GM12878 (cell line): ENCODE results near the gene OR10H1. TPM values are rescaled to one million over a fixed set of nuclear protein-coding genes. Genes with fewer than 3 reads are reported as not detected.

Experiments
- ATAC-seq: fragments of 200-7000 bp; cut with Tn5 transposase; 3 replicates; pipeline ENCODE4 v1.9.1; 2020; ENCODE audit warnings: mild to moderate bottlenecking, moderate library complexity
- BruUV-seq: library from RNA; stranded (reverse); fragments of 400-500 nt; replicated peaks from 2 replicates; lab custom pipeline; 2021; lab: Mats Ljungman, UMichigan
- CTCF ChIA-PET: fragments of 300-600 bp; sonication (Branson Sonifier 250); formaldehyde crosslinking; extraction: SDS; loops from one replicate; lab custom pipeline; 2021; ENCODE audit warnings: inconsistent platforms; lab: Yijun Ruan, JAX
- POLR2A ChIA-PET: fragments of 350-600 bp; formaldehyde crosslinking; extraction: SDS; loops from one replicate; lab custom pipeline; 2021; ENCODE audit warnings: inconsistent platforms; lab: Charles Lee
- RAD21 ChIA-PET: fragments of 300-600 bp; sonication (Branson Sonifier 250); formaldehyde crosslinking; loops from one replicate; lab custom pipeline; 2023; ENCODE audit warnings: antibody characterized with exemption; ENCODE audit not compliant: unreplicated experiment; lab: Charles Lee
- SMC1A ChIA-PET: fragments of 300-600 bp; sonication (Branson Sonifier 250); formaldehyde crosslinking; loops from one replicate; lab custom pipeline; 2023; ENCODE audit not compliant: unreplicated experiment, uncharacterized antibody; lab: Charles Lee
- DNase-seq: peaks from one replicate; pipeline ENCODE4 v3.0.0-alpha.2; 2011; ENCODE audit warnings: low read depth, low spot score
- FAIRE-seq: peaks from 3 replicates; lab custom pipeline; 2011; peaks lifted over from hg19 to GRCh38; lab: Jason Lieb, UNC
- H2AFZ ChIP-seq: 2 replicates; pipeline ENCODE4 v1.6.0; 2011; ENCODE audit warnings: low read depth, low read length, control low read depth; ENCODE audit not compliant: control insufficient read depth
- H3K27ac ChIP-seq: 2 replicates; pipeline ENCODE4 v1.5.1; 2011; ENCODE audit warnings: control low read depth; ENCODE audit not compliant: control insufficient read depth, insufficient read depth
- H3K27me3 ChIP-seq, 2 experiments: replicated peaks in 1 of 2; 2 replicates each; pipeline versions ENCODE4 v1.6.0 to v1.6.1; 2011; ENCODE audit warnings: low read length in 1 of 2; ENCODE audit not compliant: control insufficient read depth in 2 of 2, insufficient read depth in 2 of 2
- H3K36me3 ChIP-seq, 2 experiments: 2 replicates each; pipeline ENCODE4 v1.5.1; 2011; ENCODE audit warnings: low read length in 1 of 2; ENCODE audit not compliant: control insufficient read depth in 2 of 2, insufficient read depth in 2 of 2
- H3K4me1 ChIP-seq: 2 replicates; pipeline ENCODE4 v1.6.1; 2011; ENCODE audit warnings: mild to moderate bottlenecking, low read length, moderate library complexity, mixed read lengths; ENCODE audit not compliant: control insufficient read depth, insufficient read depth
- H3K4me2 ChIP-seq: 2 replicates; pipeline ENCODE4 v1.6.0; 2011; ENCODE audit warnings: control low read depth; ENCODE audit not compliant: control insufficient read depth, insufficient read depth
- H3K4me3 ChIP-seq: fragments of 200-600 bp; sonication (generic); 2 replicates; pipeline ENCODE4 v1.5.1; 2016
- H3K79me2 ChIP-seq: 2 replicates; pipeline ENCODE4 v1.6.0; 2011; ENCODE audit warnings: low read length; ENCODE audit not compliant: control insufficient read depth, insufficient read depth
- H3K9ac ChIP-seq: 2 replicates; pipeline ENCODE4 v1.8.0; 2011; ENCODE audit warnings: low read length, control low read depth, mixed read lengths; ENCODE audit not compliant: control insufficient read depth, insufficient read depth
- H3K9me3 ChIP-seq: replicated peaks from 3 replicates; pipeline ENCODE4 v1.5.1; 2011; ENCODE audit warnings: mild to moderate bottlenecking, low read length; ENCODE audit not compliant: control insufficient read depth, insufficient read depth
- H4K20me1 ChIP-seq: 2 replicates; pipeline ENCODE4 v1.6.0; 2011; ENCODE audit not compliant: control insufficient read depth, insufficient read depth
- DPF2 ChIP-seq: fragments of 450-650 bp; IDR thresholded peaks from 2 replicates; pipeline ENCODE4 v1.6.1; 2017; ENCODE audit warnings: mild to moderate bottlenecking
- JUNB ChIP-seq: IDR thresholded peaks from 2 replicates; pipeline ENCODE4 v1.6.1; 2016; ENCODE audit warnings: antibody characterized with exemption, mild to moderate bottlenecking
- TARDBP ChIP-seq: IDR thresholded peaks from 2 replicates; pipeline ENCODE4 v1.6.1; 2016; ENCODE audit warnings: borderline replicate concordance
- WGBS: methylation state at CpG from one replicate; pipeline ENCODE4 v1.1.6; 2016; ENCODE audit warnings: low lambda C conversion rate; ENCODE audit not compliant: insufficient replicate concordance, insufficient coverage; ENCODE audit errors: missing lambda C conversion rate; 5-methylcytosine and 5-hydroxymethylcytosine counted together
- in situ Hi-C: fragments of 300-500 bp; cut with MboI; formaldehyde crosslinking; loops from 9 replicates; pipeline ENCODE4 v1.14.3; 2018; ENCODE audit warnings: mixed read lengths
- intact Hi-C: fragments of 100-400 bp; cut with micrococcal nuclease; formaldehyde crosslinking; loops from one replicate; pipeline ENCODE4 v1.14.2; 2022; ENCODE audit not compliant: unreplicated experiment
- polyA plus RNA-seq, 11 experiments: library from polyadenylated mRNA; depleted of rRNA in 4 of 11; unstranded in 6 of 11; stranded (reverse) in 5 of 11; fragments of >200 nt; fragmentation: Nextera tagmentation in 4 of 11; fragmentation: Illumina TruSeq in 1 of 11; extraction: Ambion mirVana in 4 of 11; extraction: Trizol in 1 of 11; gene quantifications; 1 replicate in 1 of 11; 2 replicates in 10 of 11; pipeline versions ENCODE4 v1.2.1 to v1.2.3, GENCODE V29; 2011 to 2016; ENCODE audit warnings: inconsistent platforms in 2 of 11, missing spikeins in 2 of 11, low read depth in 1 of 11
- total RNA-seq, 4 experiments: library from RNA; depleted of rRNA in 3 of 4; stranded (reverse); fragments of >200 nt in 3 of 4; fragmentation: Illumina TruSeq in 1 of 4; extraction: Trizol in 1 of 4; gene quantifications; 2 replicates each; pipeline versions ENCODE4 v1.2.1 to v1.2.3, GENCODE V29; 2013 to 2021

Gene OR10H1
- total and polyA plus RNA-seq, 10 of the 15 experiments (the other 5 are each of a cell fraction or from before 2014, with no cell fraction given): not detected

DNA sequence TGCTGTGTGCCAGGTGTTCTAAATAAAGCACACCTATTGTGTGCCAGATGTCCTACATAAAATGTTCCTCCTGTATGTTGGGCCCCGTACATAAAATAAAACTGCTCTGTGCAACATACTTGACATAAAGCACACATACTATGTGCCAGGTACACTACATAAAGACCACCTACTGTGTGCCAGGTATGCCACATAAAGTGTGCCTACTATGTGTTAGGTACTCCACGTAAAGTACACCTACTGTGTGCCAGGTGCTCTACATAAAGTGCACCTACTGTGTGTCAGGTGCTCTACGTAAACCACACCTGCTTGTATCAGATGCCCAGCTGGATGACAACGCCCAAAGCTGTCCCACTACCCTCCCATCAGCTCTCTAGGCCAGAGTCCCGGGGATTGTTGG is 33.8 kb downstream of the OR10H1 start:
- RAD21 ChIA-PET: no interaction called here
- Histone ChIP-seq H3K36me3 (no peaks in the 10 kb centered on the region), H4K20me1 (no peaks in the 10 kb centered on the region), H3K4me2 (no peak overlapping the region), H2AFZ (no peak overlapping the region), H3K4me3 (no peak overlapping the region), H3K4me1 (no peaks in the 10 kb centered on the region), H3K9me3 (no peaks in the 10 kb centered on the region), H3K9ac (no peak overlapping the region), H3K79me2 (no peaks in the 10 kb centered on the region), H3K27ac (no peak overlapping the region), H3K27me3 (no peaks in the 10 kb centered on the region)
- CTCF ChIA-PET: no interaction called here
- in situ Hi-C loops: no loop called here
- FAIRE-seq (no peak), ATAC-seq (no peak), DNase-seq (no peak)
- 25% methylated on average over 5 of the region's 5 CpGs for whole genome bisulfite sequencing
- BruUV-seq: no TSS peak
- POLR2A ChIA-PET: no interaction called here
- intact Hi-C loops: no loop called here
- SMC1A ChIA-PET: no interaction called here
- TF ChIP-seq TARDBP (no peak), DPF2 (0 out of 2 replicates have a peak, but pooled peaks have one; percentile 44)

DNA sequence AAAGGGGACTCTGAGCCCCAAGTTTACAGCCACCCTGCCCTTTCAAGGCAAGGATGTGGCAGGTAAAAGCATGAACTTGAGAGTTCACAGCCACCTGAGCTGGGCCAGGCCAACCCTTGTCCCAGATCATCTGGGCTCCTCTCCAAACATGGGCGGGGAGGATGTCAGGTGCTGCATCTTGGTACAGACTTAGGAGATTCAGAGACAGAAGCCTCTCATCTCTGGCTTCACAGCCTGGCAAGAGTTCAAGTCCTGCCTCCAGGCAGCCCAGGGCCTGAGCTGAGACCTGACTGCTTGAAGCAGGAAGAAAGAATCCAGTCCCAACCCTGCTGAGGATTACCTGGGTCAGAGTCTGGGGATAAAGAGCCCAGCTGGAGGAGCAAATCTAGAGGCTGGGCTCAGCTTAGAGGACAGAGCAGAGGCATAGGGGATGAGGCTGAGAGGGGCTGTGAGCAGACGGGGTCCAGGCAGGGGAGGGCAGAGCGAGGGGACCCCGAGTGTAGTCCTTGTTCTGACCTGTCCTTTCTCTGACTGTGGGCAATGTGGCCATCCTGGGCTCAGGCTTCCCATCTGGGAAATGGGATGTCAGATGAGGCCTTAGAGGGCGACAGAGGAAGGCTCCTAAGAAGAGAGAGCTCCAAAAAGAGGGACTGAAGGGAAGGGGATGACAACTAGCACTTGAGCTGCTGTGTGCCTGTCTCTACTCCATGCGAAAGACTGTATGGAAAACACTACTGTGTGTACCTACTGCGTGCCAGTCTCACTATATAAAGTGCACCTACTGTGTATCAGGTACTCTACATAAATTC is 34.6 kb downstream of the OR10H1 start:
- BruUV-seq: no TSS peak
- intact Hi-C loops: no loop called here
- RAD21 ChIA-PET: no interaction called here
- Histone ChIP-seq H3K9me3 (no peaks in the 10 kb centered on the region), H3K4me2 (no peak overlapping the region), H4K20me1 (no peaks in the 10 kb centered on the region), H2AFZ (no peak overlapping the region), H3K27me3 (no peaks in the 10 kb centered on the region), H3K9ac (no peak overlapping the region), H3K27ac (no peak overlapping the region), H3K36me3 (no peaks in the 10 kb centered on the region), H3K4me3 (no peak overlapping the region), H3K79me2 (no peaks in the 10 kb centered on the region), H3K4me1 (no peaks in the 10 kb centered on the region)
- whole genome bisulfite sequencing: 2% methylated on average over 7 of the region's 7 CpGs
- ATAC-seq (peak; percentile 25; the same call in 1 of the 3 replicates), DNase-seq (no peak), FAIRE-seq (no peak)
- no peak for TF ChIP-seq JUNB
- in situ Hi-C loops: no loop called here
- SMC1A ChIA-PET: no interaction called here
- CTCF ChIA-PET: no interaction called here
- POLR2A ChIA-PET: no interaction called here
